ENCODE results near the gene HADHA.

The HADHA gene

GRCh38 chr2:26178746-26179436 lies 65.5 kb downstream of the HADHA start:
- Histone ChIP-seq H4K20me1 (ENCODE audit: insufficient read depth, low read length) (no peaks in the 10 kb centered on the region), H3K4me1 (ENCODE audit: insufficient read depth, low read length, severe bottlenecking) (peaks cover 10% of the 10 kb centered on the region), H3F3A (ENCODE audit: insufficient read depth, low read length) (no peaks in the 10 kb centered on the region), H2AFZ (ENCODE audit: low read length) (no peak overlapping the region), H3K9me3 (ENCODE audit: low read length) (no peaks in the 10 kb centered on the region), H3K9me2 (ENCODE audit: low read depth, low read length) (no peaks in the 10 kb centered on the region), H3K27ac (ENCODE audit: low read depth, low read length, poor library complexity, severe bottlenecking) (no peak overlapping the region), H3K36me3 (ENCODE audit: insufficient read depth, low read length) (no peaks in the 10 kb centered on the region), H3K79me2 (ENCODE audit: insufficient read depth, low read length) (no peaks in the 10 kb centered on the region), H3K4me2 (ENCODE audit: low read length) (peak overlapping the region; percentile 65), H3K4me3 (ENCODE audit: low read depth, low read length, poor library complexity, severe bottlenecking) (peak overlapping the region; percentile 54), H3K9ac (ENCODE audit: low read length) (peak overlapping the region; percentile 6; the same call in 1 of the 2 replicates), H3K27me3 (ENCODE audit: insufficient read depth, low read length) (0 out of 2 replicates have a peak, but pooled peaks cover 3% of the 10 kb centered on the region)
- TF ChIP-seq CTCF (IDR thresholded peaks at IDR 0.05; ENCODE audit: low read length) (no peak), EZH2 (IDR thresholded peaks at IDR 0.05; ENCODE audit: borderline replicate concordance, low read length) (no peak)

- no peak for TF ChIP-seq CTCF (IDR thresholded peaks at IDR 0.05; ENCODE audit: low read length)
- no peak for TF ChIP-seq EZH2 (IDR thresholded peaks at IDR 0.05; ENCODE audit: borderline replicate concordance, low read length)
- Histone ChIP-seq H3K9ac (ENCODE audit: low read length) (no peak overlapping the region), H3K79me2 (ENCODE audit: insufficient read depth, low read length) (no peaks in the 10 kb centered on the region), H3K4me1 (ENCODE audit: insufficient read depth, low read length, severe bottlenecking) (peaks cover 10% of the 10 kb centered on the region), H3K9me3 (ENCODE audit: low read length) (no peaks in the 10 kb centered on the region), H4K20me1 (ENCODE audit: insufficient read depth, low read length) (no peaks in the 10 kb centered on the region), H3F3A (ENCODE audit: insufficient read depth, low read length) (no peaks in the 10 kb centered on the region), H3K4me3 (ENCODE audit: low read depth, low read length, poor library complexity, severe bottlenecking) (peak overlapping the region; percentile 54), H3K9me2 (ENCODE audit: low read depth, low read length) (no peaks in the 10 kb centered on the region), H2AFZ (ENCODE audit: low read length) (no peak overlapping the region), H3K4me2 (ENCODE audit: low read length) (peak overlapping the region; percentile 65), H3K27ac (ENCODE audit: low read depth, low read length, poor library complexity, severe bottlenecking) (no peak overlapping the region), H3K27me3 (ENCODE audit: insufficient read depth, low read length) (0 out of 2 replicates have a peak, but pooled peaks cover 6% of the 10 kb centered on the region), H3K36me3 (ENCODE audit: insufficient read depth, low read length) (no peaks in the 10 kb centered on the region)
These were observed 66.2 kb downstream of the HADHA start for GRCh38 chr2:26178246-26178645.

GRCh38 chr2:26177122-26177521 lies 67.3 kb downstream of the HADHA start:
- Histone ChIP-seq H3K9me2 (ENCODE audit: low read depth, low read length) (no peaks in the 10 kb centered on the region), H3K36me3 (ENCODE audit: insufficient read depth, low read length) (no peaks in the 10 kb centered on the region), H3K27me3 (ENCODE audit: insufficient read depth, low read length) (0 out of 2 replicates have a peak, but pooled peaks cover 6% of the 10 kb centered on the region), H3K4me1 (ENCODE audit: insufficient read depth, low read length, severe bottlenecking) (peaks cover 10% of the 10 kb centered on the region), H3K9ac (ENCODE audit: low read length) (no peak overlapping the region), H3F3A (ENCODE audit: insufficient read depth, low read length) (no peaks in the 10 kb centered on the region), H3K4me3 (ENCODE audit: low read depth, low read length, poor library complexity, severe bottlenecking) (no peak overlapping the region), H3K27ac (ENCODE audit: low read depth, low read length, poor library complexity, severe bottlenecking) (no peak overlapping the region), H2AFZ (ENCODE audit: low read length) (no peak overlapping the region), H4K20me1 (ENCODE audit: insufficient read depth, low read length) (no peaks in the 10 kb centered on the region), H3K4me2 (ENCODE audit: low read length) (no peak overlapping the region), H3K79me2 (ENCODE audit: insufficient read depth, low read length) (no peaks in the 10 kb centered on the region), H3K9me3 (ENCODE audit: low read length) (no peaks in the 10 kb centered on the region)
- no peak for TF ChIP-seq EZH2 (IDR thresholded peaks at IDR 0.05; ENCODE audit: borderline replicate concordance, low read length)
- TF ChIP-seq CTCF (IDR thresholded peaks at IDR 0.05; ENCODE audit: low read length), result no peak
